Caco-2 (cell line): ENCODE measurements around the gene TFIP11. TPM values are rescaled to one million over a fixed set of nuclear protein-coding genes. Genes with fewer than 3 reads are reported as not detected.

Experiments used
- BruUV-seq: library from RNA; stranded (reverse); fragments of 400-500 nt; replicated peaks from 2 replicates; lab custom pipeline; 2021; lab: Mats Ljungman, UMichigan
- CTCF ChIA-PET: fragments of 300-600 bp; sonication (Branson Sonifier 250); formaldehyde crosslinking; loops from one replicate; lab custom pipeline; 2022; ENCODE audit warnings: antibody characterized with exemption; lab: Charles Lee
- POLR2A ChIA-PET: fragments of 300-600 bp; sonication (Branson Sonifier 250); formaldehyde crosslinking; loops from one replicate; lab custom pipeline; 2022; ENCODE audit warnings: antibody characterized with exemption; lab: Charles Lee
- DNase-seq, 2 experiments: peaks; one replicate each; pipeline versions ENCODE4 v3.0.0 to v3.0.0-alpha.2; 2020 to 2022
- H3K27me3 ChIP-seq: replicated peaks from 2 replicates; pipeline ENCODE4 v1.6.0; 2011; ENCODE audit warnings: low read length; ENCODE audit not compliant: control insufficient read depth, insufficient read depth
- H3K36me3 ChIP-seq: 2 replicates; pipeline ENCODE4 v1.5.1; 2011; ENCODE audit warnings: low read length; ENCODE audit not compliant: control insufficient read depth, insufficient read depth
- H3K4me1 ChIP-seq: fragments of 250-450 bp; sonication (Bioruptor Pico); 2 replicates; pipeline ENCODE4 v1.5.1; 2020; ENCODE audit warnings: mild to moderate bottlenecking
- H3K4me3 ChIP-seq: 2 replicates; pipeline ENCODE4 v1.5.1; 2011; ENCODE audit warnings: low read depth, mild to moderate bottlenecking, control low read depth, low read length
- H3K9me3 ChIP-seq: fragments of 250-450 bp; sonication (Bioruptor Pico); 2 replicates; pipeline ENCODE4 v1.5.1; 2020; ENCODE audit warnings: mild to moderate bottlenecking, moderate library complexity
- H3K27ac Mint-ChIP-seq: one replicate; pipeline ENCODE4 v1.8.0; 2022; ENCODE audit warnings: mixed read lengths; ENCODE audit not compliant: unreplicated experiment
- H3K27me3 Mint-ChIP-seq: one replicate; pipeline ENCODE4 v1.8.0; 2022; ENCODE audit warnings: mixed read lengths; ENCODE audit not compliant: insufficient read depth, unreplicated experiment
- H3K36me3 Mint-ChIP-seq: one replicate; pipeline ENCODE4 v1.8.0; 2022; ENCODE audit warnings: mild to moderate bottlenecking, mixed read lengths; ENCODE audit not compliant: insufficient read depth, unreplicated experiment
- H3K4me1 Mint-ChIP-seq: one replicate; pipeline ENCODE4 v1.8.0; 2022; ENCODE audit warnings: low read depth, mixed read lengths; ENCODE audit not compliant: unreplicated experiment
- H3K4me3 Mint-ChIP-seq: one replicate; pipeline ENCODE4 v1.8.0; 2022; ENCODE audit warnings: mild to moderate bottlenecking, moderate library complexity, mixed read lengths; ENCODE audit not compliant: unreplicated experiment
- H3K9me3 Mint-ChIP-seq: one replicate; pipeline ENCODE4 v1.8.0; 2022; ENCODE audit warnings: mixed read lengths; ENCODE audit not compliant: unreplicated experiment
- CTCF ChIP-seq, 2 experiments: fragments of 200-600 bp in 1 of 2; IDR thresholded peaks; 1 replicate in 1 of 2; 2 replicates in 1 of 2; pipeline versions ENCODE4 v1.5.1 to v1.8.0; 2011 to 2022; ENCODE audit warnings: antibody characterized with exemption in 1 of 2, control low read depth in 1 of 2, inconsistent platforms in 1 of 2, low read depth in 1 of 2, low read length in 1 of 2, mild to moderate bottlenecking in 1 of 2, moderate library complexity in 1 of 2; ENCODE audit not compliant: insufficient read depth in 1 of 2, severe bottlenecking in 1 of 2, unreplicated experiment in 1 of 2
- intact Hi-C: fragments of 100-400 bp; cut with micrococcal nuclease; formaldehyde crosslinking; loops from one replicate; pipeline ENCODE4 v1.10.0; 2022; ENCODE audit not compliant: unreplicated experiment
- total RNA-seq: library from RNA; stranded (reverse); gene quantifications from 2 replicates; pipeline ENCODE4 v1.2.3, GENCODE V29; 2022

The TFIP11 gene
- total RNA-seq, 1 experiment from 2014 or later = 27.7 TPM

GRCh38 chr22:26517429-26517828 is 5.2 kb upstream of the TFIP11 start:
- H3K9me3 ChIP-seq = no peaks in the 10 kb centered on the region
- H3K9me3 Mint-ChIP-seq = no peaks in the 10 kb centered on the region
- CTCF ChIA-PET = no interaction called here
- H3K27ac Mint-ChIP-seq = no peak overlapping the region
- H3K27me3 Mint-ChIP-seq = no peaks in the 10 kb centered on the region
- no TSS peak for BruUV-seq
- no peaks in the 10 kb centered on the region for H3K27me3 ChIP-seq
- peaks cover 2% of the 10 kb centered on the region for H3K36me3 Mint-ChIP-seq
- H3K4me3 ChIP-seq = no peak overlapping the region
- intact Hi-C loops = loop anchor here (5.0 kb wide), 1 partner anchor 50 kb away; no protein-coding TSS in a partner anchor
- no peak overlapping the region for H3K4me3 Mint-ChIP-seq
- no peaks in the 10 kb centered on the region for H3K4me1 Mint-ChIP-seq
- POLR2A ChIA-PET = no interaction called here
- H3K36me3 ChIP-seq = no peaks in the 10 kb centered on the region
- no peaks in the 10 kb centered on the region; the same call in 1 of the 2 replicates for H3K4me1 ChIP-seq
- TF ChIP-seq CTCF (IDR thresholded peaks at IDR 0.05; ENCODE audit: insufficient read depth in 1 of 2, low read depth in 1 of 2, low read length in 1 of 2, severe bottlenecking in 1 of 2, unreplicated experiment in 1 of 2) = no peak
- no peak for DNase-seq

- Histone ChIP-seq H3K4me3 (no peak overlapping the region), H3K27me3 (no peaks in the 10 kb centered on the region), H3K36me3 (no peaks in the 10 kb centered on the region), H3K9me3 (no peaks in the 10 kb centered on the region), H3K4me1 (no peaks in the 10 kb centered on the region; the same call in 1 of the 2 replicates)
- intact Hi-C loops = loop anchor here (5.0 kb wide), 1 partner anchor 51 kb away; no protein-coding TSS in a partner anchor
- Mint-ChIP-seq H3K27ac (no peak overlapping the region), H3K27me3 (no peaks in the 10 kb centered on the region), H3K36me3 (peaks cover 8% of the 10 kb centered on the region), H3K4me3 (no peak overlapping the region), H3K4me1 (no peaks in the 10 kb centered on the region), H3K9me3 (no peaks in the 10 kb centered on the region)
- POLR2A ChIA-PET = no interaction called here
- no peak for DNase-seq
- CTCF ChIA-PET = interaction anchor here (0.6 kb wide), 1 partner anchor 91 kb away, joined by 3 read pairs; no protein-coding TSS in a partner anchor
- BruUV-seq = no TSS peak
- no peak for TF ChIP-seq CTCF (IDR thresholded peaks at IDR 0.05; ENCODE audit: insufficient read depth in 1 of 2, low read depth in 1 of 2, low read length in 1 of 2, severe bottlenecking in 1 of 2, unreplicated experiment in 1 of 2)
Observed at GRCh38 chr22:26516503-26516902, 4.2 kb upstream of the TFIP11 start.

- TF ChIP-seq CTCF (IDR thresholded peaks at IDR 0.05; ENCODE audit: insufficient read depth in 1 of 2, low read depth in 1 of 2, low read length in 1 of 2, severe bottlenecking in 1 of 2, unreplicated experiment in 1 of 2) = no peak
- no peaks in the 10 kb centered on the region for H3K9me3 ChIP-seq
- Mint-ChIP-seq H3K9me3 (no peaks in the 10 kb centered on the region), H3K27ac (no peak overlapping the region), H3K4me3 (no peak overlapping the region), H3K36me3 (peaks cover 8% of the 10 kb centered on the region), H3K27me3 (no peaks in the 10 kb centered on the region), H3K4me1 (no peaks in the 10 kb centered on the region)
- POLR2A ChIA-PET = no interaction called here
- H3K4me1 ChIP-seq = no peaks in the 10 kb centered on the region; the same call in 1 of the 2 replicates
- H3K27me3 ChIP-seq = no peaks in the 10 kb centered on the region
- DNase-seq = no peak
- CTCF ChIA-PET = interaction anchor here (0.6 kb wide), 1 partner anchor 92 kb away, joined by 3 read pairs; no protein-coding TSS in a partner anchor
- intact Hi-C loops = loop anchor here (5.0 kb wide), 1 partner anchor 51 kb away; no protein-coding TSS in a partner anchor
- no peak overlapping the region for H3K4me3 ChIP-seq
- no TSS peak for BruUV-seq
- no peaks in the 10 kb centered on the region for H3K36me3 ChIP-seq
Observed at GRCh38 chr22:26515931-26516330, 3.7 kb upstream of the TFIP11 start.
